A549 (cell line): ENCODE measurements around the gene C1QTNF9. TPM values are rescaled to one million over a fixed set of nuclear protein-coding genes. Genes with fewer than 3 reads are reported as not detected.

ENCODE experiments used
- ATAC-seq, 2 experiments: fragments of 200-7000 bp in 1 of 2; fragments of >200 bp in 1 of 2; cut with Nextera tagmentation in 1 of 2; cut with Tn5 transposase in 1 of 2; 3 replicates each; pipeline versions ENCODE4 v1.8.0 to v1.9.1; 2018 to 2020; ENCODE audit warnings: mild to moderate bottlenecking in 1 of 2, moderate library complexity in 1 of 2
- CTCF ChIA-PET: fragments of 300-600 bp; sonication (Branson Sonifier 250); formaldehyde crosslinking; extraction: SDS; loops from one replicate; lab custom pipeline; 2021; ENCODE audit warnings: antibody characterized with exemption, inconsistent platforms; lab: Yijun Ruan, JAX
- POLR2A ChIA-PET: fragments of 350-600 bp; formaldehyde crosslinking; extraction: SDS; loops from one replicate; lab custom pipeline; 2021; ENCODE audit warnings: antibody characterized with exemption, inconsistent platforms; lab: Yijun Ruan, JAX
- DNase-seq, 2 experiments: peaks; one replicate each; pipeline versions ENCODE4 v3.0.0 to v3.0.0-alpha.2; 2011 to 2016; ENCODE audit warnings: low read depth in 1 of 2, low spot score in 1 of 2
- FAIRE-seq: peaks from 2 replicates; lab custom pipeline; 2011; peaks lifted over from hg19 to GRCh38; lab: Jason Lieb, UNC
- H3K27ac ChIP-seq, 2 experiments: fragments of >200 bp; sonication (Bioruptor Twin); formaldehyde crosslinking; 3 replicates each; pipeline ENCODE4 v1.5.1; 2016 to 2017
- H3K4me1 ChIP-seq: fragments of >200 bp; sonication (Bioruptor Twin); formaldehyde crosslinking; 3 replicates; pipeline ENCODE4 v1.6.1; 2016
- H3K4me2 ChIP-seq: fragments of >200 bp; sonication (Bioruptor Twin); formaldehyde crosslinking; 3 replicates; pipeline ENCODE4 v1.6.1; 2016
- H3K4me3 ChIP-seq: fragments of >200 bp; sonication (Bioruptor Twin); formaldehyde crosslinking; 3 replicates; pipeline ENCODE4 v1.5.1; 2016
- H3K9me3 ChIP-seq: fragments of >200 bp; sonication (Bioruptor Twin); formaldehyde crosslinking; 3 replicates; pipeline ENCODE4 v1.6.1; 2016
- BHLHE40 ChIP-seq: IDR thresholded peaks from 2 replicates; pipeline ENCODE4 v1.6.1; 2012; ENCODE audit warnings: low read depth, low read length, inconsistent platforms
- CBX2 ChIP-seq: fragments of 200-600 bp; sonication (generic); IDR thresholded peaks from 2 replicates; pipeline ENCODE4 v1.6.1; 2016; ENCODE audit warnings: low read depth, mild to moderate bottlenecking, borderline replicate concordance
- CHD2 ChIP-seq: fragments of 150-350 bp; IDR thresholded peaks from 2 replicates; pipeline ENCODE4 v1.6.1; 2014; ENCODE audit warnings: low read length; ENCODE audit not compliant: partially characterized antibody
- FOSL2 ChIP-seq, 2 experiments: fragments of 450-650 bp in 1 of 2; fragments of >200 bp in 1 of 2; sonication (Bioruptor Twin) in 1 of 2; formaldehyde crosslinking; IDR thresholded peaks; 2 replicates each; pipeline versions ENCODE4 v1.5.0 to v1.6.1; 2016 to 2020; ENCODE audit warnings: mild to moderate bottlenecking in 1 of 2, moderate library complexity in 1 of 2
- GATA3 ChIP-seq: IDR thresholded peaks from 2 replicates; pipeline ENCODE4 v1.6.1; 2012; ENCODE audit warnings: borderline replicate concordance
- HOXA7 ChIP-seq: fragments of 250-450 bp; sonication (Bioruptor Pico); IDR thresholded peaks from 2 replicates; pipeline ENCODE4 v1.5.0; 2020; ENCODE audit warnings: mild to moderate bottlenecking, moderate library complexity
- HOXB5 ChIP-seq: fragments of 250-450 bp; sonication (Bioruptor Pico); IDR thresholded peaks from 2 replicates; pipeline ENCODE4 v1.5.0; 2020; ENCODE audit warnings: mild to moderate bottlenecking, moderate library complexity
- JUNB ChIP-seq: fragments of >200 bp; sonication (Bioruptor Twin); formaldehyde crosslinking; IDR thresholded peaks from 2 replicates; pipeline ENCODE4 v1.6.1; 2016
- KDM1A ChIP-seq: fragments of 200-600 bp; sonication (generic); IDR thresholded peaks from 2 replicates; pipeline ENCODE4 v1.6.1; 2016; ENCODE audit warnings: low read depth, mild to moderate bottlenecking
- MAFK ChIP-seq: fragments of 450-650 bp; IDR thresholded peaks from 2 replicates; pipeline ENCODE4 v1.6.1; 2014; ENCODE audit not compliant: partially characterized antibody
- MAZ ChIP-seq: fragments of 150-350 bp; IDR thresholded peaks from 2 replicates; pipeline ENCODE4 v1.6.1; 2014; ENCODE audit warnings: antibody characterized with exemption, low read depth, low read length, borderline replicate concordance
- NPAS2 ChIP-seq: fragments of 250-450 bp; sonication (Bioruptor Pico); IDR thresholded peaks from 2 replicates; pipeline ENCODE4 v1.8.0; 2022; ENCODE audit warnings: mild to moderate bottlenecking, moderate library complexity, borderline replicate concordance
- PBX3 ChIP-seq: IDR thresholded peaks from 2 replicates; pipeline ENCODE4 v1.6.1; 2012
- PHF8 ChIP-seq: fragments of 200-600 bp; sonication (generic); IDR thresholded peaks from 2 replicates; pipeline ENCODE4 v1.6.1; 2016; ENCODE audit warnings: low read depth, mild to moderate bottlenecking, antibody characterized with exemption, moderate library complexity, borderline replicate concordance
- POLR2AphosphoS2 ChIP-seq: conservative IDR thresholded peaks from 2 replicates; pipeline ENCODE4 v1.6.1; 2012; ENCODE audit warnings: low read length, improper control_type of control experiment, inconsistent platforms
- RAD21 ChIP-seq, 2 experiments: fragments of >200 bp in 1 of 2; sonication (Bioruptor Twin) in 1 of 2; formaldehyde crosslinking in 1 of 2; IDR thresholded peaks in 1 of 2; conservative IDR thresholded peaks in 1 of 2; 2 replicates in 1 of 2; 3 replicates in 1 of 2; pipeline ENCODE4 v1.6.1; 2012 to 2018; ENCODE audit warnings: inconsistent platforms in 1 of 2
- RARB ChIP-seq: fragments of 250-450 bp; sonication (Bioruptor Pico); IDR thresholded peaks from 2 replicates; pipeline ENCODE4 v1.8.0; 2021; ENCODE audit warnings: mild to moderate bottlenecking, moderate library complexity
- ZSCAN20 ChIP-seq: fragments of 250-450 bp; sonication (Bioruptor Pico); IDR thresholded peaks from 2 replicates; pipeline ENCODE4 v1.8.0; 2022; ENCODE audit warnings: mild to moderate bottlenecking, moderate library complexity
- WGBS: methylation state at CpG from one replicate; pipeline ENCODE4 v1.1.6; 2017; ENCODE audit errors: missing lambda C conversion rate; 5-methylcytosine and 5-hydroxymethylcytosine counted together
- polyA plus RNA-seq, 4 experiments: library from polyadenylated mRNA; depleted of rRNA in 3 of 4; stranded (reverse); fragments of >200 nt; fragmentation: RNase III in 1 of 4; extraction: RNeasy Plus Mini Kit Qiagen cat#74134 plus additional on column Dnase treatment in 1 of 4; gene quantifications; 2 replicates in 3 of 4; 3 replicates in 1 of 4; pipeline ENCODE4 v1.2.3, GENCODE V29; 2011 to 2017
- TF ChIP-seq, protein P1 (sequence below): IDR thresholded peaks from 2 replicates; pipeline ENCODE4 v1.6.1; 2012
- TF ChIP-seq, protein P2 (sequence below): fragments of 450-650 bp; IDR thresholded peaks from 2 replicates; pipeline ENCODE4 v1.6.1; 2014; ENCODE audit warnings: antibody characterized with exemption
- TF ChIP-seq, protein P3 (sequence below): fragments of >200 bp; sonication (Bioruptor Twin); formaldehyde crosslinking; IDR thresholded peaks from 2 replicates; pipeline ENCODE4 v1.6.1; 2016
- TF ChIP-seq, protein P4 (sequence below): fragments of >200 bp; sonication (Bioruptor Twin); formaldehyde crosslinking; IDR thresholded peaks from 3 replicates; pipeline ENCODE4 v1.5.1; 2016
- TF ChIP-seq, protein P5 (sequence below): fragments of 250-450 bp; sonication (Bioruptor Pico); IDR thresholded peaks from 2 replicates; pipeline ENCODE4 v1.5.0; 2020; ENCODE audit warnings: low read depth, mild to moderate bottlenecking, moderate library complexity

C1QTNF9 gene
- polyA plus RNA-seq, 2 of the 4 experiments (the other 2 are of a cell fraction), result not detected

DNA sequence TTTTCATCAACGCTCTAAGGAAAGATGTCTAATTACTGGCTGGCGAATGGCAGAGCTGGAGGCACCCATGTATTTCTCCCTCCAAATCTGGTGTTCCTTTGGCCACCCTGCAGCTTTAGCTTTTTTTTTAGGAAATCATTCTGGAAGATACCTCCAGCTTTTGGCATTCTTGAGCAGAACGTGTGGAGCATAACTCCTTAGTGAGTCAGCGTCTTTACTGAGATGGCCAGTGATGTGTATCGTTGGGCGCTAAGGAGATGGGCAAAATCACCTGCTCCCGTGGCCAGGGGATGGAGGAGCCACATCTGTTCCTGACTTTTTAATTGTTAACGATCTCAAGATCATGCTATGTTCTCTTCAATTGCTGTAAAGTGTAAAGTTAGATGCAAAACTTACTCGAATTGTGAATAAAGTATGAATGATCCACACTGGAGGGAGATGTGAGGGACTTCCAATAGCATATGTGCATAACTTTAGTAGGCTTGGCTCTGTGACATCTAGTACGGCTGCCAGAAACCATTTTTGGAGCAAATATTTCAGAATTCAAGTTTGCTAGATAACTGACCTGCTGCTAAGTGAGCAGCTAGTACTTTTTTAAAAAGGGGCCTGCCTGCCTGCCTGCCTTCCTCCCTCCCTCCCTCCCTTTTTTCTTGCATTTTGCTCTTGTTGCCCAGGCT, 24.4 kb upstream of the C1QTNF9 start (continued):
- TF ChIP-seq, protein P1, sequence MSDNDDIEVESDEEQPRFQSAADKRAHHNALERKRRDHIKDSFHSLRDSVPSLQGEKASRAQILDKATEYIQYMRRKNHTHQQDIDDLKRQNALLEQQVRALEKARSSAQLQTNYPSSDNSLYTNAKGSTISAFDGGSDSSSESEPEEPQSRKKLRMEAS, result no peak
- TF ChIP-seq ZSCAN20 (no peak), GATA3 (no peak)

DNA sequence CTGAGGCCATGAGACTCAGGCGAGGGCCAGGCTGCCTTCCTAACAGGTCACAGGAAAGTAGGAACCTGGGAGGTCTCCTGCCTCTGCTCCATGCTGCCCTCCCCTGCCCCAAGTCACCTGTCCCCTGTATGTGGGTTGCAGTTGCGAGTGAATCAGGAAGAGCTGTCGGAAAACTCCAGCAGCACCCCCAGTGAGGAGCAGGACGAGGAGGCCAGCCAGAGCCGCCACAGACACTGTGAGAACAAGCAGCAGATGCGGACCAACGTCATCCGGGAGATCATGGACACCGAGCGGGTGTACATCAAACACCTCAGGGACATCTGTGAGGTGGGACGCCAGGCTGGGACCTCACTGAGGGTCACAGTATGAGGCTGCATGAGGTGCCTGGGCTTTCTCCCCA, 22.8 kb upstream of the C1QTNF9 start:
- WGBS, result 87% methylated on average over 11 of the region's 11 CpGs
- ATAC-seq, result no peak
- H3K4me1 ChIP-seq, result no peaks in the 10 kb centered on the region
- no peak for FAIRE-seq
- TF ChIP-seq KDM1A (no peak), CHD2 (no peak), PBX3 (no peak), HOXB5 (CRISPR knock-in tag) (no peak), MAZ (no peak), POLR2AphosphoS2 (no peak), CBX2 (no peak), JUNB (no peak), PHF8 (no peak), RARB (CRISPR knock-in tag) (no peak), RAD21 (conservative IDR thresholded peaks at IDR 0.05 in 1 of 2, IDR thresholded peaks at IDR 0.05 in 1 of 2) (no peak), NPAS2 (no peak), FOSL2 (IDR thresholded peaks at IDR 0.05) (no peak), FOSL2 (CRISPR knock-in tag; IDR thresholded peaks at IDR 0.05) (no peak), MAFK (no peak), BHLHE40 (no peak), HOXA7 (CRISPR knock-in tag) (no peak)
- TF ChIP-seq, protein P2, sequence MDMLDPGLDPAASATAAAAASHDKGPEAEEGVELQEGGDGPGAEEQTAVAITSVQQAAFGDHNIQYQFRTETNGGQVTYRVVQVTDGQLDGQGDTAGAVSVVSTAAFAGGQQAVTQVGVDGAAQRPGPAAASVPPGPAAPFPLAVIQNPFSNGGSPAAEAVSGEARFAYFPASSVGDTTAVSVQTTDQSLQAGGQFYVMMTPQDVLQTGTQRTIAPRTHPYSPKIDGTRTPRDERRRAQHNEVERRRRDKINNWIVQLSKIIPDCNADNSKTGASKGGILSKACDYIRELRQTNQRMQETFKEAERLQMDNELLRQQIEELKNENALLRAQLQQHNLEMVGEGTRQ, result no peak
- TF ChIP-seq, protein P3, sequence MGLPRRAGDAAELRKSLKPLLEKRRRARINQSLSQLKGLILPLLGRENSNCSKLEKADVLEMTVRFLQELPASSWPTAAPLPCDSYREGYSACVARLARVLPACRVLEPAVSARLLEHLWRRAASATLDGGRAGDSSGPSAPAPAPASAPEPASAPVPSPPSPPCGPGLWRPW, result no peak
- TF ChIP-seq, protein P4, sequence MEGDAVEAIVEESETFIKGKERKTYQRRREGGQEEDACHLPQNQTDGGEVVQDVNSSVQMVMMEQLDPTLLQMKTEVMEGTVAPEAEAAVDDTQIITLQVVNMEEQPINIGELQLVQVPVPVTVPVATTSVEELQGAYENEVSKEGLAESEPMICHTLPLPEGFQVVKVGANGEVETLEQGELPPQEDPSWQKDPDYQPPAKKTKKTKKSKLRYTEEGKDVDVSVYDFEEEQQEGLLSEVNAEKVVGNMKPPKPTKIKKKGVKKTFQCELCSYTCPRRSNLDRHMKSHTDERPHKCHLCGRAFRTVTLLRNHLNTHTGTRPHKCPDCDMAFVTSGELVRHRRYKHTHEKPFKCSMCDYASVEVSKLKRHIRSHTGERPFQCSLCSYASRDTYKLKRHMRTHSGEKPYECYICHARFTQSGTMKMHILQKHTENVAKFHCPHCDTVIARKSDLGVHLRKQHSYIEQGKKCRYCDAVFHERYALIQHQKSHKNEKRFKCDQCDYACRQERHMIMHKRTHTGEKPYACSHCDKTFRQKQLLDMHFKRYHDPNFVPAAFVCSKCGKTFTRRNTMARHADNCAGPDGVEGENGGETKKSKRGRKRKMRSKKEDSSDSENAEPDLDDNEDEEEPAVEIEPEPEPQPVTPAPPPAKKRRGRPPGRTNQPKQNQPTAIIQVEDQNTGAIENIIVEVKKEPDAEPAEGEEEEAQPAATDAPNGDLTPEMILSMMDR, result no peak
- TF ChIP-seq, protein P5, sequence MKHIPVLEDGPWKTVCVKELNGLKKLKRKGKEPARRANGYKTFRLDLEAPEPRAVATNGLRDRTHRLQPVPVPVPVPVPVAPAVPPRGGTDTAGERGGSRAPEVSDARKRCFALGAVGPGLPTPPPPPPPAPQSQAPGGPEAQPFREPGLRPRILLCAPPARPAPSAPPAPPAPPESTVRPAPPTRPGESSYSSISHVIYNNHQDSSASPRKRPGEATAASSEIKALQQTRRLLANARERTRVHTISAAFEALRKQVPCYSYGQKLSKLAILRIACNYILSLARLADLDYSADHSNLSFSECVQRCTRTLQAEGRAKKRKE (CRISPR knock-in tag), result no peak
- H3K27ac ChIP-seq, result no peak overlapping the region
- POLR2A ChIA-PET, result no interaction called here
- no peak overlapping the region for H3K4me2 ChIP-seq
- CTCF ChIA-PET, result no interaction called here
- no peaks in the 10 kb centered on the region for H3K9me3 ChIP-seq
- no peak overlapping the region for H3K4me3 ChIP-seq
- DNase-seq, result no peak
